Fibroblast of lung (primary cell): ENCODE results near the gene CALM1.

ENCODE experiments used
- CTCF ChIP-seq, 2 donors: IDR thresholded peaks in 1 of 2; conservative IDR thresholded peaks in 1 of 2; 1 replicate in 1 of 2; 2 replicates in 1 of 2; pipeline ENCODE4 v1.5.1; 2011 to 2012; ENCODE audit warnings: low read length in 2 of 2, control low read depth in 1 of 2, inconsistent platforms in 1 of 2, low read depth in 1 of 2, mild to moderate bottlenecking in 1 of 2
- EZH2 ChIP-seq: IDR thresholded peaks from 2 replicates; pipeline ENCODE4 v1.5.1; 2012; ENCODE audit warnings: low read length, control low read depth, mild to moderate bottlenecking; ENCODE audit errors: missing control alignments

DNA sequence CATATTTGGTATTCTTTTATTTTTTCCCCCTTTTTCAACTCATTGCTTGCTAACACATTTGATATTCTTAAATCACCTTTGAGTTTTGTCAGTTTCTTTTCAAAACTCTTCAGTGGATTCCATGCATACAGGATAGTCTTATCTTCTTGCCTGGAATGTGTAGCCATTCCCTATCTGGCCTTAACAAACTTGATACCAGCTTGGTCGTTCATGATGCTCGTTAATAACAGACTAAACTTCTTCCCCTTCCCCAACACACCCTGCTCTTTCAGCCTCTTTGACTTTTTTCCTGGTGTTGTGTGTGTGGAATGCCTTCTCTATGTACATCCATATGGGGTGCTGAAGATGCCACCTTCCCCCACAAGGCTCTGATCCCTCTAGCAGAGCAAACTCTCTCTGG, 17.7 kb upstream of the CALM1 start:
- no peak for TF ChIP-seq CTCF (conservative IDR thresholded peaks at IDR 0.05 in 1 of 2, IDR thresholded peaks at IDR 0.05 in 1 of 2; ENCODE audit: low read depth in 1 of 2, low read length in 2 of 2)
- TF ChIP-seq EZH2 = no peak
